ENCODE measurements around the gene TRPV3. TPM values are rescaled to one million over a fixed set of nuclear protein-coding genes. Genes with fewer than 3 reads are reported as not detected.

Gene TRPV3
- total RNA-seq, 1 donor from 2014 or later = 0.27 TPM

DNA sequence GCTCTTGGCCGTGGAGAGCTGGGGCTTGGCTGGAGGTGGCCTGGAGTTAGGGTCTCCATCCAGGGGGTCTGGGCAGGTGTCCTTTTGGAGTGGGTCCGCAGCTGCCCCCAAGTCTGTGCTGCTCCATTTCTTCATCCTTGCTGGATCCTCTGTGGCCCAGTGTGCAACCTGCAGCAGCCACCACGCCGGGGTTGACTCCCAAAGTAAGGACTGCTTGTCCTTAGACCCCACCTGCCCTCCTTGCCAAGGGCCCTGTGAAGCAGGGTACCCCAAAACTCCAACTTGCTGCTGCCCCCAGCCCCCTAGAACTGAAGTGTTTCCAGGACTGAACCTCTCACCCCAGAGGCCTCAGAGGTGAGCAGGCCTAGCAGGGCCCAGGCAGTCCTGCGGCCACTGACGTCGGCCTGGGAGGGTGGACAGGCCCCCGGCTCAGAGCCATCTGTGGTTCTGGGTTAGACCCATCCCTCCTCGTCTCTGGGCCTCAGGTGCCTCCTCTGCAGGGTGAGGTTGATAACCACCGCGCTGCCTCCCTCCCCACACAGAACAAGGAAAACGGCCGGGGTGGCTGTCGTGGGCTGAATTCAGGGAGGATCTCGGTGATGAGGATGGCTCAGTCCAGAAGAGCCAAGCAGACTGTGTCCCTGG, 34.7 kb upstream of the TRPV3 start:
- H3K36me3 Mint-ChIP-seq (ENCODE audit: low read depth) = peaks cover 7% of the 10 kb centered on the region
- H3K9me3 Mint-ChIP-seq (ENCODE audit: low read depth) = no peaks in the 10 kb centered on the region
- no peak overlapping the region for H3K4me3 Mint-ChIP-seq (ENCODE audit: unreplicated experiment)
- H3K27ac Mint-ChIP-seq (ENCODE audit: unreplicated experiment) = no peak overlapping the region
- peaks cover 9% of the 10 kb centered on the region for H3K4me1 Mint-ChIP-seq (ENCODE audit: low read depth)
- TF ChIP-seq, protein P1, sequence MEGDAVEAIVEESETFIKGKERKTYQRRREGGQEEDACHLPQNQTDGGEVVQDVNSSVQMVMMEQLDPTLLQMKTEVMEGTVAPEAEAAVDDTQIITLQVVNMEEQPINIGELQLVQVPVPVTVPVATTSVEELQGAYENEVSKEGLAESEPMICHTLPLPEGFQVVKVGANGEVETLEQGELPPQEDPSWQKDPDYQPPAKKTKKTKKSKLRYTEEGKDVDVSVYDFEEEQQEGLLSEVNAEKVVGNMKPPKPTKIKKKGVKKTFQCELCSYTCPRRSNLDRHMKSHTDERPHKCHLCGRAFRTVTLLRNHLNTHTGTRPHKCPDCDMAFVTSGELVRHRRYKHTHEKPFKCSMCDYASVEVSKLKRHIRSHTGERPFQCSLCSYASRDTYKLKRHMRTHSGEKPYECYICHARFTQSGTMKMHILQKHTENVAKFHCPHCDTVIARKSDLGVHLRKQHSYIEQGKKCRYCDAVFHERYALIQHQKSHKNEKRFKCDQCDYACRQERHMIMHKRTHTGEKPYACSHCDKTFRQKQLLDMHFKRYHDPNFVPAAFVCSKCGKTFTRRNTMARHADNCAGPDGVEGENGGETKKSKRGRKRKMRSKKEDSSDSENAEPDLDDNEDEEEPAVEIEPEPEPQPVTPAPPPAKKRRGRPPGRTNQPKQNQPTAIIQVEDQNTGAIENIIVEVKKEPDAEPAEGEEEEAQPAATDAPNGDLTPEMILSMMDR (IDR thresholded peaks at IDR 0.05) = no peak
- DNase-seq (ENCODE audit: low spot score) = no peak
- no peaks in the 10 kb centered on the region for H3K27me3 Mint-ChIP-seq (ENCODE audit: low read depth)

DNA sequence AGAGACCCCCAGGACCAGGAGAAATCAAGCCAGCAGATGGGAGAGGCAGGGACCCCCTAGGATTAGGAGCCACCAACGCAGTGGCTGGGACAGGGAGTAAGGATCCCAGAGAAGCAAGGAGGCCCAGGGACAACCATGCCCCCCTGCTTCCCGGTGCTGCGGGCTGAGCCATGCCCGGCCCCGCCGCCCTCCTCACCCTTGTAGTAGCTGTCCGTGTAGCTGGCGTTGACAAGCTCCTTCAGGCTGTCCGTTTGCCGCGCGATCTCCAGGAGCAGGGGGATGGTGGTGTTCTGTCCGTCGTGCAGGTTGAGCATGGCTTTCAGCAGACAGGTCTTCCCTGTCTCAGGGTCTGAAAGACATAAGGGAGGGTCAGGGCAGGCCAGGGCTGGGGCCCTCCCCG, 33.2 kb upstream of the TRPV3 start:
- no peak overlapping the region for H3K27ac Mint-ChIP-seq (ENCODE audit: unreplicated experiment)
- no peaks in the 10 kb centered on the region for H3K27me3 Mint-ChIP-seq (ENCODE audit: low read depth)
- no peak for DNase-seq (ENCODE audit: low spot score)
- H3K36me3 Mint-ChIP-seq (ENCODE audit: low read depth) = peaks cover 11% of the 10 kb centered on the region
- H3K9me3 Mint-ChIP-seq (ENCODE audit: low read depth) = no peaks in the 10 kb centered on the region
- H3K4me3 Mint-ChIP-seq (ENCODE audit: unreplicated experiment) = no peak overlapping the region
- TF ChIP-seq, protein P1 (IDR thresholded peaks at IDR 0.05) = no peak
- H3K4me1 Mint-ChIP-seq (ENCODE audit: low read depth) = peaks cover 9% of the 10 kb centered on the region

DNA sequence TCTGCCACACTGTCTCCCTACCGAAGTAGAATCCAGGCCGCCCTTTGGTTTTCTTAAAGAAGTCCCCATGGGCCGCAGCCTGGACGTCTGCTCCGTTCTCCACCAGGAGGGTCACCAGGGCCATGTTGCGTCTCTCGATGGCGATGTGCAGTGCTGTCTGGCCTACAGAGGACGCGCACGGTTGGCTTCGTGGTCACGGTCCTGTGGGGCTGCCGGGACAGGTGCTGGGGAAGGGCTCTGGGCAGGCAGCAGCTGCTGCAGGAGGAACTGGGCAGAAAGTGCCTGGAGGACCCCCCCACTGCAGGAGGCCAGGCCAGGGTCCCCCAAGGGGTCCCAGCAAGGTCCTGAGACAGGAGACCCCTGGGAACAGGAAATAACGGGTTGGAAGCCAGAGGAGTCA, 32.6 kb upstream of the TRPV3 start:
- Mint-ChIP-seq H3K4me3 (ENCODE audit: unreplicated experiment) (no peak overlapping the region), H3K9me3 (ENCODE audit: low read depth) (no peaks in the 10 kb centered on the region), H3K36me3 (ENCODE audit: low read depth) (peaks cover 11% of the 10 kb centered on the region), H3K27ac (ENCODE audit: unreplicated experiment) (no peak overlapping the region), H3K4me1 (ENCODE audit: low read depth) (peaks cover 9% of the 10 kb centered on the region), H3K27me3 (ENCODE audit: low read depth) (no peaks in the 10 kb centered on the region)
- TF ChIP-seq, protein P1 (IDR thresholded peaks at IDR 0.05) = no peak
- DNase-seq (ENCODE audit: low spot score) = no peak

DNA sequence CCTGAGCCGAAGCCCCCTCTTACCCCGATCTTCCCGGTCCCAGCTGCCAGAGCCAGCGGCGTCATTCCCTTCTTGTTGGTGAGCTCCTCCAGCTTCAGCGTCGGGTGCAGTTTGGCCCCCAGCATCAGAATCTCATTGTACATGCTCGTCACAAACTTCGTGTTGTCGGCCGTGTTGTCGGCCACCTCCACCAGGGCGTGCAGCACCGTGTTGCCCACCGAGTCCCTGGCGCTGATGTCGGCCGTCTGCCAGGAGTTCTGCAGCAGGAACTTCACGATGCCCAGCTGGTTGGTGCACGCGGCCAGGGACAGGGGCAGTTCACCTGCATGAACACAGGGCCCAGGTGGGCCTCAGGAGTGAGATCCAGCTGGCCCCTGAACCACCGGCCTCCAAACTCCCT, 32.2 kb upstream of the TRPV3 start:
- TF ChIP-seq, protein P1 (IDR thresholded peaks at IDR 0.05) = no peak

DNA sequence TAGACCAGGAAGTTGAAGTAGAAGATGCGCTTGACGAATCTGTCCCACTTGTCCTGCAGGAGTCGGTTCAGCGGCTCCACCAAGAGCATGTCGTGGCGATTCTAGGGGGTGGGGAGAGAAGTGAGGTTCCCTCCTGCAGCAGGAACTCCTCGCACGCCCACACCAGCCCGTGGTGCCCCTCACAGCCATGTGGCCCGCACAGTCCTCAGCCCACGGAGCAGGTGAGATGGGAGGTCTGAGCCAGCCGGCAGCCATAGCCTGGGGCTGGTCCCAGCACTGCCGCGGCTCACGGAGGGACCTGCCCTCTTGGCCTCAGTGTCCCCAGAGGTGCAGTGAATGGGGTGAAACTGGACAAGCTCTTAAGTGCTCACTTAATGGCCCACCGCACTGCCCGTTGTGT, 28.2 kb upstream of the TRPV3 start:
- H3K4me3 Mint-ChIP-seq (ENCODE audit: unreplicated experiment) = no peak overlapping the region
- H3K36me3 Mint-ChIP-seq (ENCODE audit: low read depth) = peaks cover 15% of the 10 kb centered on the region
- no peaks in the 10 kb centered on the region for H3K9me3 Mint-ChIP-seq (ENCODE audit: low read depth)
- H3K4me1 Mint-ChIP-seq (ENCODE audit: low read depth) = no peaks in the 10 kb centered on the region
- DNase-seq (ENCODE audit: low spot score) = no peak
- TF ChIP-seq, protein P1 (IDR thresholded peaks at IDR 0.05) = no peak
- H3K27me3 Mint-ChIP-seq (ENCODE audit: low read depth) = no peaks in the 10 kb centered on the region
- H3K27ac Mint-ChIP-seq (ENCODE audit: unreplicated experiment) = no peak overlapping the region

More for the DNA sequence above, 32.2 kb upstream of the TRPV3 start:
- Mint-ChIP-seq H3K36me3 (ENCODE audit: low read depth) (peaks cover 12% of the 10 kb centered on the region), H3K9me3 (ENCODE audit: low read depth) (no peaks in the 10 kb centered on the region), H3K27ac (ENCODE audit: unreplicated experiment) (no peak overlapping the region), H3K4me3 (ENCODE audit: unreplicated experiment) (no peak overlapping the region), H3K27me3 (ENCODE audit: low read depth) (no peaks in the 10 kb centered on the region), H3K4me1 (ENCODE audit: low read depth) (peaks cover 6% of the 10 kb centered on the region)
- DNase-seq (ENCODE audit: low spot score) = no peak

All from chondrocyte (in vitro differentiated cells).